ENCODE results near the gene PLA2G6. TPM values are rescaled to one million over a fixed set of nuclear protein-coding genes. Genes with fewer than 3 reads are reported as not detected.

The PLA2G6 gene
- total RNA-seq, 2 donors from 2014 or later, result 60.6 to 60.7 TPM

- H3K27me3 ChIP-seq (ENCODE audit: control insufficient read depth, insufficient read depth, low read length, poor library complexity, severe bottlenecking), result peaks cover 6% of the 10 kb centered on the region
- peak overlapping the region; percentile 95 for H3K27ac ChIP-seq (ENCODE audit: low read depth, low read length)
- Mint-ChIP-seq H3K9me3 (no peaks in the 10 kb centered on the region), H3K4me1 (peaks cover 8% of the 10 kb centered on the region), H3K36me3 (ENCODE audit: low read depth) (no peaks in the 10 kb centered on the region), H3K27ac (peak overlapping the region; percentile 83), H3K27me3 (ENCODE audit: insufficient read depth) (peaks cover 11% of the 10 kb centered on the region), H3K4me3 (peak overlapping the region; percentile 72)
- H3K9ac ChIP-seq (ENCODE audit: extremely low read depth, low read length, poor library complexity, severe bottlenecking), result peak overlapping the region; percentile 93
- H3K4me1 ChIP-seq (ENCODE audit: control insufficient read depth, insufficient read depth, low read length), result peaks cover under 1% of the 10 kb centered on the region
- H3K4me3 ChIP-seq (ENCODE audit: low read length), result peak overlapping the region; percentile 80
- TF ChIP-seq CTCF (conservative IDR thresholded peaks at IDR 0.05), result peak; percentile 46
- no peaks in the 10 kb centered on the region for H3K36me3 ChIP-seq (ENCODE audit: control insufficient read depth, insufficient read depth, low read length)
- 1% methylated on average over 18 to 74 of the region's 74 CpGs for WGBS, 2 experiments (ENCODE audit: insufficient coverage in 1 of 2, insufficient read length in 1 of 2)
- DNase-seq, result peak; percentile 79
- H3K9me3 ChIP-seq (ENCODE audit: control insufficient read depth, low read length), result no peaks in the 10 kb centered on the region
These were observed 20.9 kb upstream of the PLA2G6 start for GRCh38 chr22:38202437-38203089.

- Mint-ChIP-seq H3K9me3 (no peaks in the 10 kb centered on the region), H3K4me3 (peak within 1 kb of the TSS; percentile 72), H3K36me3 (ENCODE audit: low read depth) (no peaks in the 10 kb centered on the region), H3K4me1 (peaks cover 8% of the 10 kb centered on the region), H3K27ac (peak within 1 kb of the TSS; percentile 95), H3K27me3 (ENCODE audit: insufficient read depth) (peaks cover 11% of the 10 kb centered on the region)
- H3K27me3 ChIP-seq (ENCODE audit: control insufficient read depth, insufficient read depth, low read length, poor library complexity, severe bottlenecking), result peaks cover 6% of the 10 kb centered on the region
- peak within 1 kb of the TSS; percentile 83 for H3K4me3 ChIP-seq (ENCODE audit: low read length)
- H3K9me3 ChIP-seq (ENCODE audit: control insufficient read depth, low read length), result no peaks in the 10 kb centered on the region
- WGBS, 2 experiments (ENCODE audit: insufficient coverage in 1 of 2, insufficient read length in 1 of 2), result 0 to 1% methylated on average over 24 to 85 of the region's 85 CpGs
- no peak for TF ChIP-seq CTCF (conservative IDR thresholded peaks at IDR 0.05)
- no peaks in the 10 kb centered on the region for H3K36me3 ChIP-seq (ENCODE audit: control insufficient read depth, insufficient read depth, low read length)
- H3K9ac ChIP-seq (ENCODE audit: extremely low read depth, low read length, poor library complexity, severe bottlenecking), result peak within 1 kb of the TSS; percentile 93
- H3K4me1 ChIP-seq (ENCODE audit: control insufficient read depth, insufficient read depth, low read length), result no peaks in the 10 kb centered on the region
- peak within 1 kb of the TSS; percentile 95 for H3K27ac ChIP-seq (ENCODE audit: low read depth, low read length)
- peak; percentile 99 for DNase-seq
These were observed 20.2 kb upstream of the PLA2G6 start, which contains the start of gene MAFF for GRCh38 chr22:38201711-38202436. MAFF (plus strand) TSS chr22:38201994; CDS start chr22:38213854, 11,860 bp downstream.

- Mint-ChIP-seq H3K9me3 (no peaks in the 10 kb centered on the region), H3K27me3 (ENCODE audit: insufficient read depth) (peaks cover 11% of the 10 kb centered on the region), H3K27ac (peak overlapping the region; percentile 95), H3K4me1 (peaks cover 8% of the 10 kb centered on the region), H3K4me3 (peak overlapping the region; percentile 72), H3K36me3 (ENCODE audit: low read depth) (no peaks in the 10 kb centered on the region)
- no peak for TF ChIP-seq CTCF (conservative IDR thresholded peaks at IDR 0.05)
- WGBS, 2 experiments (ENCODE audit: insufficient coverage in 1 of 2, insufficient read length in 1 of 2), result 32 to 48% methylated on average over 6 to 8 of the region's 8 CpGs
- Histone ChIP-seq H3K9ac (ENCODE audit: extremely low read depth, low read length, poor library complexity, severe bottlenecking) (no peak overlapping the region), H3K36me3 (ENCODE audit: control insufficient read depth, insufficient read depth, low read length) (no peaks in the 10 kb centered on the region), H3K27ac (ENCODE audit: low read depth, low read length) (no peak overlapping the region), H3K4me3 (ENCODE audit: low read length) (peak overlapping the region; percentile 83), H3K9me3 (ENCODE audit: control insufficient read depth, low read length) (no peaks in the 10 kb centered on the region), H3K27me3 (ENCODE audit: control insufficient read depth, insufficient read depth, low read length, poor library complexity, severe bottlenecking) (peaks cover 6% of the 10 kb centered on the region), H3K4me1 (ENCODE audit: control insufficient read depth, insufficient read depth, low read length) (no peaks in the 10 kb centered on the region)
- no peak for DNase-seq
These were observed 19.7 kb upstream of the PLA2G6 start for GRCh38 chr22:38201371-38201710.
